Sigmoid colon (tissue), 4 donors: ENCODE data around the gene TMEM63B.

Source experiments
- POLR2A ChIP-seq, 2 donors: fragments of 450-650 bp; IDR thresholded peaks; one replicate each; pipeline ENCODE4 v1.6.1; 2016; ENCODE audit warnings: antibody characterized with exemption in 2 of 2, mild to moderate bottlenecking in 2 of 2, moderate library complexity in 2 of 2
- POLR2AphosphoS5 ChIP-seq, 4 donors: sonication (generic); formaldehyde crosslinking; IDR thresholded peaks; one replicate each; pipeline ENCODE4 v1.6.1; 2017; ENCODE audit warnings: antibody characterized with exemption in 4 of 4
- TF ChIP-seq, protein P1 (sequence below), 4 experiments: fragments of 450-650 bp in 3 of 4; fragments of 200-600 bp in 1 of 4; IDR thresholded peaks; one replicate each; pipeline ENCODE4 v1.5.1; 2016 to 2019; ENCODE audit warnings: antibody characterized with exemption in 4 of 4, mild to moderate bottlenecking in 3 of 4, moderate library complexity in 2 of 4

DNA sequence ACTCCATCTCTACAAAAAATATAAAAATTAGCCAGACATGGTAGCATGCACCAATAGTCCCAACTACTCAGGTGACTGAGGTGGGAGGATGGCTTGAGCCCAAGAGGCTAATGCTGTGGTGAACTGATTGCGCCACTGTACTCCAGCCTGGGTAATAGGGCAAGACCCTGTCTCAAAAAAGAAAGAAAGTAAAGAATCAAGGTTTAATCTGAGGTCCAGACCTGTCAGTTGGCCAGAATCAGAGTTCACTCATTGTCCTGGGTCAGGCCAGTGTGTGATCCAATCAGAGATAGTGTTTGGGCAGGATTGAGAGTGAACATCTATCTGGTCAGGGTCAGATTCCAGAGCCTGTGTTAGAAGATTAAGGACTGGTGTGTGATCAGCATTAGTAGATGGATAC lies 15.5 kb downstream of the TMEM63B start:
- TF ChIP-seq, protein P1, sequence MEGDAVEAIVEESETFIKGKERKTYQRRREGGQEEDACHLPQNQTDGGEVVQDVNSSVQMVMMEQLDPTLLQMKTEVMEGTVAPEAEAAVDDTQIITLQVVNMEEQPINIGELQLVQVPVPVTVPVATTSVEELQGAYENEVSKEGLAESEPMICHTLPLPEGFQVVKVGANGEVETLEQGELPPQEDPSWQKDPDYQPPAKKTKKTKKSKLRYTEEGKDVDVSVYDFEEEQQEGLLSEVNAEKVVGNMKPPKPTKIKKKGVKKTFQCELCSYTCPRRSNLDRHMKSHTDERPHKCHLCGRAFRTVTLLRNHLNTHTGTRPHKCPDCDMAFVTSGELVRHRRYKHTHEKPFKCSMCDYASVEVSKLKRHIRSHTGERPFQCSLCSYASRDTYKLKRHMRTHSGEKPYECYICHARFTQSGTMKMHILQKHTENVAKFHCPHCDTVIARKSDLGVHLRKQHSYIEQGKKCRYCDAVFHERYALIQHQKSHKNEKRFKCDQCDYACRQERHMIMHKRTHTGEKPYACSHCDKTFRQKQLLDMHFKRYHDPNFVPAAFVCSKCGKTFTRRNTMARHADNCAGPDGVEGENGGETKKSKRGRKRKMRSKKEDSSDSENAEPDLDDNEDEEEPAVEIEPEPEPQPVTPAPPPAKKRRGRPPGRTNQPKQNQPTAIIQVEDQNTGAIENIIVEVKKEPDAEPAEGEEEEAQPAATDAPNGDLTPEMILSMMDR (IDR thresholded peaks at IDR 0.05), result no peak
- TF ChIP-seq POLR2A (IDR thresholded peaks at IDR 0.05), result no peak
- TF ChIP-seq POLR2AphosphoS5 (IDR thresholded peaks at IDR 0.05), result no peak
